Measurements from ENCODE around the gene DIP2C.
"Not testable (repeated sequence)": the region's sequence is repeated elsewhere in the genome, so short reads cannot be mapped to it uniquely, and the experiment has no call there.

DIP2C gene

GRCh38 chr10:287814-288213 lies 401.7 kb downstream of the DIP2C start:
- DNase-seq, result no peak

GRCh38 chr10:287026-287709 lies 402.3 kb downstream of the DIP2C start:
- no peak for DNase-seq

GRCh38 chr10:285216-285615 lies 404.3 kb downstream of the DIP2C start:
- DNase-seq, result no peak

- DNase-seq, result no peak
These were observed 405.5 kb downstream of the DIP2C start for GRCh38 chr10:283916-284356.

GRCh38 chr10:283140-283479 lies 406.4 kb downstream of the DIP2C start:
- no peak for DNase-seq

GRCh38 chr10:282294-283139 lies 407.0 kb downstream of the DIP2C start:
- DNase-seq, result no peak

GRCh38 chr10:279655-280054 lies 409.8 kb downstream of the DIP2C start:
- DNase-seq, result no peak

GRCh38 chr10:279232-279631 lies 410.2 kb downstream of the DIP2C start:
- no peak for DNase-seq

GRCh38 chr10:278707-279106 lies 410.8 kb downstream of the DIP2C start:
- DNase-seq, result no peak

GRCh38 chr10:277963-278362 lies 411.5 kb downstream of the DIP2C start:
- no peak for DNase-seq

GRCh38 chr10:275680-276079 lies 413.8 kb downstream of the DIP2C start:
- no peak for DNase-seq

GRCh38 chr10:274866-275265 lies 414.6 kb downstream of the DIP2C start:
- DNase-seq, result no peak

- no peak for DNase-seq
These were observed 416.4 kb downstream of the DIP2C start for GRCh38 chr10:273088-273487.

GRCh38 chr10:271722-272121 lies 417.7 kb downstream of the DIP2C start:
- DNase-seq, result no peak

GRCh38 chr10:271201-271600 lies 418.3 kb downstream of the DIP2C start:
- no peak for DNase-seq

- DNase-seq, result no peak
These were observed 419.9 kb downstream of the DIP2C start for GRCh38 chr10:269440-270074.

- no peak for DNase-seq
These were observed 421.8 kb downstream of the DIP2C start for GRCh38 chr10:267705-268104.

GRCh38 chr10:266974-267425 lies 422.5 kb downstream of the DIP2C start:
- no peak for DNase-seq

GRCh38 chr10:265816-266588 lies 423.5 kb downstream of the DIP2C start:
- not testable (repeated sequence) for DNase-seq

- not testable (repeated sequence) for DNase-seq
These were observed 424.4 kb downstream of the DIP2C start for GRCh38 chr10:265074-265440.

GRCh38 chr10:264160-265073 lies 425.1 kb downstream of the DIP2C start:
- DNase-seq, result not testable (repeated sequence)
